IMR-90 (cell line): ENCODE measurements around the gene WDR54.

Experiments used
- BHLHE40 ChIP-seq: fragments of 150-350 bp; IDR thresholded peaks from 2 replicates; pipeline ENCODE4 v1.6.1; 2016; ENCODE audit warnings: mild to moderate bottlenecking, low read depth, low read length
- CEBPB ChIP-seq: IDR thresholded peaks from 2 replicates; pipeline ENCODE4 v1.6.1; 2012; ENCODE audit warnings: low read depth, low read length, improper control_type of control experiment
- FOS ChIP-seq: fragments of 150-350 bp; IDR thresholded peaks from 2 replicates; pipeline ENCODE4 v1.6.1; 2016; ENCODE audit warnings: low read depth, low read length
- MXI1 ChIP-seq: IDR thresholded peaks from 2 replicates; pipeline ENCODE4 v1.6.1; 2012; ENCODE audit warnings: low read depth, mild to moderate bottlenecking, low read length, moderate library complexity, borderline replicate concordance
- POLR2A ChIP-seq: IDR thresholded peaks from 2 replicates; pipeline ENCODE4 v1.6.1; 2012; ENCODE audit warnings: mild to moderate bottlenecking, low read depth, low read length
- RAD21 ChIP-seq: IDR thresholded peaks from 2 replicates; pipeline ENCODE4 v1.6.1; 2012; ENCODE audit warnings: low read length, improper control_type of control experiment
- RCOR1 ChIP-seq: IDR thresholded peaks from 2 replicates; pipeline ENCODE4 v1.6.1; 2012; ENCODE audit warnings: mild to moderate bottlenecking, low read length, improper control_type of control experiment; ENCODE audit not compliant: insufficient replicate concordance
- RFX5 ChIP-seq: IDR thresholded peaks from 2 replicates; pipeline ENCODE4 v1.8.0; 2012; ENCODE audit warnings: low read depth, mild to moderate bottlenecking, low read length, moderate library complexity
- SMC3 ChIP-seq: fragments of 150-350 bp; IDR thresholded peaks from 2 replicates; pipeline ENCODE4 v1.6.1; 2016; ENCODE audit warnings: low read depth, mild to moderate bottlenecking, antibody characterized with exemption, low read length, moderate library complexity
- TF ChIP-seq, protein P1 (sequence below): conservative IDR thresholded peaks from 2 replicates; pipeline ENCODE4 v1.5.1; 2012; ENCODE audit warnings: mild to moderate bottlenecking, low read depth, low read length, improper control_type of control experiment
- TF ChIP-seq, protein P2 (sequence below): fragments of 150-350 bp; IDR thresholded peaks from 2 replicates; pipeline ENCODE4 v1.6.1; 2016; ENCODE audit warnings: low read depth, mild to moderate bottlenecking, low read length, moderate library complexity, borderline replicate concordance
- TF ChIP-seq, protein P3 (sequence below): fragments of 150-350 bp; IDR thresholded peaks from 2 replicates; pipeline ENCODE4 v1.6.1; 2017; ENCODE audit warnings: mild to moderate bottlenecking, antibody characterized with exemption, low read length, low read depth

DNA sequence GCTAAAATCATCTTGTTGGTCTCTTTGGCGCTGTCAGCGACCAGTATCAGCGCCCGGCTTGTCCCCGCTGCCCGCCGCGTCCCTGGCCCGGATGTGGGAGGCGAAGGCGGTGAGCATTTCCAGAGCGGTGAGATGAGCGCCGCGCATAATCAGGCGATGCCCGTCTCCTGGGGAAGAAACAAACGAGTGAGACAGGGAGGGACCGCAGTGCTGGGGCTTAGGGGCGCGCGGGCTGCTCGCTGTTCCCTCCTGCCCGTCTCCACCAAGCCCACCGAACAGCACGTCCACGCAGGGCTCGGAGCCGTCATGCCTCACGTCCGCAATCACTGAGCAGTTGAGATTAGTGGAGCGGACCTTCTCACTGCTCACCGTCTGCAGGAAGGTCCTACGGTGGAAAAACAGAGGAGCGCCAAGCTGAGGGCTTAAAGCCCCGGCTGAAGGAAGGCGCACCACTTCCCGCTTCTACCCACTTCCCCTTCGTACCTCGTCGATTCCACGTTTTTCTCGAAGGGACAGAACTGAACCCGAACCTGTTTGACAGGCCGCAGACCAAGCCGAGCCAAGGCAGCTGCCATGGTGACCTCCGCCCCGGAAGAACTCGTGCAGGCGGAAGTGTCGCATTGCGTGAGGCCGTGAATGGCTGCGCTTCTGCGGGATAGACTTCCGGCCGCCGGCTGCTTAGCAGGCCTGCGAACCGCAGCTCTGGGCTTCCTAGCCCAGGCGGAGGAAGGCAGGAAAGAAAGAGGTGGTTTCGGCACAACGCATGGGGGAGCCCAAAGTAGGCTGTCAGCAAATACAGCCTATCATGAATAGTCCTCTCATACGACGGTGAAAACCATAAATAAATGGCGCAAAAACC lies 50.8 kb downstream of the WDR54 start, which contains the start of gene MRPL53:
- TF ChIP-seq SMC3 (no peak), POLR2A (no peak), BHLHE40 (no peak), CEBPB (peak; percentile 21; the same call in 1 of the 2 replicates), MXI1 (no peak; the same call in 1 of the 2 replicates), RCOR1 (no peak), RFX5 (no peak), RAD21 (no peak), FOS (no peak)
- TF ChIP-seq, protein P1, sequence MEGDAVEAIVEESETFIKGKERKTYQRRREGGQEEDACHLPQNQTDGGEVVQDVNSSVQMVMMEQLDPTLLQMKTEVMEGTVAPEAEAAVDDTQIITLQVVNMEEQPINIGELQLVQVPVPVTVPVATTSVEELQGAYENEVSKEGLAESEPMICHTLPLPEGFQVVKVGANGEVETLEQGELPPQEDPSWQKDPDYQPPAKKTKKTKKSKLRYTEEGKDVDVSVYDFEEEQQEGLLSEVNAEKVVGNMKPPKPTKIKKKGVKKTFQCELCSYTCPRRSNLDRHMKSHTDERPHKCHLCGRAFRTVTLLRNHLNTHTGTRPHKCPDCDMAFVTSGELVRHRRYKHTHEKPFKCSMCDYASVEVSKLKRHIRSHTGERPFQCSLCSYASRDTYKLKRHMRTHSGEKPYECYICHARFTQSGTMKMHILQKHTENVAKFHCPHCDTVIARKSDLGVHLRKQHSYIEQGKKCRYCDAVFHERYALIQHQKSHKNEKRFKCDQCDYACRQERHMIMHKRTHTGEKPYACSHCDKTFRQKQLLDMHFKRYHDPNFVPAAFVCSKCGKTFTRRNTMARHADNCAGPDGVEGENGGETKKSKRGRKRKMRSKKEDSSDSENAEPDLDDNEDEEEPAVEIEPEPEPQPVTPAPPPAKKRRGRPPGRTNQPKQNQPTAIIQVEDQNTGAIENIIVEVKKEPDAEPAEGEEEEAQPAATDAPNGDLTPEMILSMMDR = no peak
- TF ChIP-seq, protein P2, sequence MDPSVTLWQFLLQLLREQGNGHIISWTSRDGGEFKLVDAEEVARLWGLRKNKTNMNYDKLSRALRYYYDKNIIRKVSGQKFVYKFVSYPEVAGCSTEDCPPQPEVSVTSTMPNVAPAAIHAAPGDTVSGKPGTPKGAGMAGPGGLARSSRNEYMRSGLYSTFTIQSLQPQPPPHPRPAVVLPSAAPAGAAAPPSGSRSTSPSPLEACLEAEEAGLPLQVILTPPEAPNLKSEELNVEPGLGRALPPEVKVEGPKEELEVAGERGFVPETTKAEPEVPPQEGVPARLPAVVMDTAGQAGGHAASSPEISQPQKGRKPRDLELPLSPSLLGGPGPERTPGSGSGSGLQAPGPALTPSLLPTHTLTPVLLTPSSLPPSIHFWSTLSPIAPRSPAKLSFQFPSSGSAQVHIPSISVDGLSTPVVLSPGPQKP = no peak
- TF ChIP-seq, protein P3, sequence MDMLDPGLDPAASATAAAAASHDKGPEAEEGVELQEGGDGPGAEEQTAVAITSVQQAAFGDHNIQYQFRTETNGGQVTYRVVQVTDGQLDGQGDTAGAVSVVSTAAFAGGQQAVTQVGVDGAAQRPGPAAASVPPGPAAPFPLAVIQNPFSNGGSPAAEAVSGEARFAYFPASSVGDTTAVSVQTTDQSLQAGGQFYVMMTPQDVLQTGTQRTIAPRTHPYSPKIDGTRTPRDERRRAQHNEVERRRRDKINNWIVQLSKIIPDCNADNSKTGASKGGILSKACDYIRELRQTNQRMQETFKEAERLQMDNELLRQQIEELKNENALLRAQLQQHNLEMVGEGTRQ = no peak
